Nephron progenitor cell (in vitro differentiated cells): ENCODE results near the gene RASSF4.

Experiments used
- DNase-seq: peaks from one replicate; pipeline ENCODE4 v3.0.0; 2021
- H3K27ac Mint-ChIP-seq: 2 replicates; pipeline ENCODE4 v1.8.0; 2021; ENCODE audit warnings: mild to moderate bottlenecking, moderate library complexity, mixed read lengths
- H3K27me3 Mint-ChIP-seq: 2 replicates; pipeline ENCODE4 v1.8.0; 2021; ENCODE audit warnings: mild to moderate bottlenecking, low read depth, mixed read lengths; ENCODE audit not compliant: poor library complexity
- H3K36me3 Mint-ChIP-seq: 2 replicates; pipeline ENCODE4 v1.8.0; 2021; ENCODE audit warnings: low read depth, mixed read lengths
- H3K4me1 Mint-ChIP-seq: 2 replicates; pipeline ENCODE4 v1.8.0; 2021; ENCODE audit warnings: mixed read lengths
- H3K4me3 Mint-ChIP-seq: 2 replicates; pipeline ENCODE4 v1.8.0; 2021; ENCODE audit warnings: mild to moderate bottlenecking, moderate library complexity, mixed read lengths
- H3K9me3 Mint-ChIP-seq: 2 replicates; pipeline ENCODE4 v1.8.0; 2021; ENCODE audit warnings: mild to moderate bottlenecking, moderate library complexity, mixed read lengths
- TF ChIP-seq, protein P1 (sequence below): fragments of 200-600 bp; sonication (generic); IDR thresholded peaks from 2 replicates; pipeline ENCODE4 v1.5.0; 2021; ENCODE audit warnings: antibody characterized with exemption

RASSF4 gene

DNA sequence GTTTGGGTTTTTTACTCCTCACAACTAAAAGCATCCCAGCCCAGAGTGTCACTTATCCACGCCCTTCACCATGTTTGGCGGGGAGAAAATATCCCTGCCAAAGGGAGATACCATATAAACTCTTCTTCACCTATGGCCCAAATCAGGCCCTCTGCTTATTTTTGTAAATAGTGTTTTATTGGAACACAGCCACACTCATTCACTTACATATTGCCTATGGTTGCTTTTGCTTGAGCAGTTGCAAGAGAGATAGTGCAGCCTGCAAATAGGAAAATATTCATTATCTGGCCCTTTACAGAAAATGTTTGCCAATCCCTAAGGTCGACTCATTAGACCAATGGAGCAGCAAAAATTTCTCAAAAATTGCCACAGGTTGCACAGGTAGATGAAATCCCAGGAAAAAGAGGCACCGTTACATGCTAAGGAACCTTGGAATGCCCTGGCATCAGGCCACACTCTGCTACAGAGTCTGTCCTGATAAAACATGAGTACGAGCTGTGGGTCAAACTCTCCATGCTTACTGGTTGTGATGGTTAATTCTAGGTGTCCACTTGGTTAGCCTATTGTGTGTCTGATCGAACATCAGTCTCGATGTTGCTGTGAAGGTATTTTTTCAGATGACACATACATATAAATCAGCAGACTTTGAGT is 7.9 kb upstream of the RASSF4 start:
- peaks cover 10% of the 10 kb centered on the region for H3K27me3 Mint-ChIP-seq
- peaks cover 25% of the 10 kb centered on the region for H3K36me3 Mint-ChIP-seq
- H3K4me3 Mint-ChIP-seq: no peak overlapping the region
- no peak for DNase-seq
- peaks cover 47% of the 10 kb centered on the region for H3K4me1 Mint-ChIP-seq
- H3K27ac Mint-ChIP-seq: no peak overlapping the region
- no peaks in the 10 kb centered on the region for H3K9me3 Mint-ChIP-seq
- TF ChIP-seq, protein P1, sequence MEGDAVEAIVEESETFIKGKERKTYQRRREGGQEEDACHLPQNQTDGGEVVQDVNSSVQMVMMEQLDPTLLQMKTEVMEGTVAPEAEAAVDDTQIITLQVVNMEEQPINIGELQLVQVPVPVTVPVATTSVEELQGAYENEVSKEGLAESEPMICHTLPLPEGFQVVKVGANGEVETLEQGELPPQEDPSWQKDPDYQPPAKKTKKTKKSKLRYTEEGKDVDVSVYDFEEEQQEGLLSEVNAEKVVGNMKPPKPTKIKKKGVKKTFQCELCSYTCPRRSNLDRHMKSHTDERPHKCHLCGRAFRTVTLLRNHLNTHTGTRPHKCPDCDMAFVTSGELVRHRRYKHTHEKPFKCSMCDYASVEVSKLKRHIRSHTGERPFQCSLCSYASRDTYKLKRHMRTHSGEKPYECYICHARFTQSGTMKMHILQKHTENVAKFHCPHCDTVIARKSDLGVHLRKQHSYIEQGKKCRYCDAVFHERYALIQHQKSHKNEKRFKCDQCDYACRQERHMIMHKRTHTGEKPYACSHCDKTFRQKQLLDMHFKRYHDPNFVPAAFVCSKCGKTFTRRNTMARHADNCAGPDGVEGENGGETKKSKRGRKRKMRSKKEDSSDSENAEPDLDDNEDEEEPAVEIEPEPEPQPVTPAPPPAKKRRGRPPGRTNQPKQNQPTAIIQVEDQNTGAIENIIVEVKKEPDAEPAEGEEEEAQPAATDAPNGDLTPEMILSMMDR: no peak

GRCh38 chr10:44952779-44953231 is 6.8 kb upstream of the RASSF4 start:
- H3K27me3 Mint-ChIP-seq: peaks cover 10% of the 10 kb centered on the region
- peak overlapping the region; percentile 22 for H3K4me3 Mint-ChIP-seq
- TF ChIP-seq, protein P1: no peak
- peaks cover 45% of the 10 kb centered on the region for H3K4me1 Mint-ChIP-seq
- H3K27ac Mint-ChIP-seq: peak overlapping the region; percentile 21
- H3K9me3 Mint-ChIP-seq: no peaks in the 10 kb centered on the region
- H3K36me3 Mint-ChIP-seq: peaks cover 29% of the 10 kb centered on the region
- DNase-seq: no peak

GRCh38 chr10:44954042-44954441 is 5.6 kb upstream of the RASSF4 start:
- H3K27me3 Mint-ChIP-seq: peaks cover 10% of the 10 kb centered on the region
- TF ChIP-seq, protein P1: no peak
- no peak for DNase-seq
- H3K27ac Mint-ChIP-seq: no peak overlapping the region
- no peak overlapping the region for H3K4me3 Mint-ChIP-seq
- no peaks in the 10 kb centered on the region for H3K9me3 Mint-ChIP-seq
- peaks cover 54% of the 10 kb centered on the region for H3K4me1 Mint-ChIP-seq
- peaks cover 29% of the 10 kb centered on the region for H3K36me3 Mint-ChIP-seq

- no peak overlapping the region for H3K27ac Mint-ChIP-seq
- TF ChIP-seq, protein P1: no peak
- DNase-seq: no peak
- peaks cover 57% of the 10 kb centered on the region for H3K4me1 Mint-ChIP-seq
- H3K36me3 Mint-ChIP-seq: peaks cover 29% of the 10 kb centered on the region
- no peaks in the 10 kb centered on the region for H3K9me3 Mint-ChIP-seq
- peaks cover 10% of the 10 kb centered on the region for H3K27me3 Mint-ChIP-seq
- H3K4me3 Mint-ChIP-seq: no peak overlapping the region
Measured at GRCh38 chr10:44954962-44955361, 4.6 kb upstream of the RASSF4 start.

GRCh38 chr10:44955413-44956070 is 4.1 kb upstream of the RASSF4 start:
- no peak for DNase-seq
- Mint-ChIP-seq H3K27me3 (peaks cover 6% of the 10 kb centered on the region), H3K4me3 (no peak overlapping the region), H3K27ac (no peak overlapping the region), H3K36me3 (peaks cover 29% of the 10 kb centered on the region), H3K9me3 (no peaks in the 10 kb centered on the region), H3K4me1 (peaks cover 63% of the 10 kb centered on the region)
- TF ChIP-seq, protein P1: no peak
